ENCODE results near the gene SLC37A4. TPM values are rescaled to one million over a fixed set of nuclear protein-coding genes. Genes with fewer than 3 reads are reported as not detected.

Gene SLC37A4
- total RNA-seq, 2 experiments from 2014 or later, result 14.8 to 16.6 TPM

DNA sequence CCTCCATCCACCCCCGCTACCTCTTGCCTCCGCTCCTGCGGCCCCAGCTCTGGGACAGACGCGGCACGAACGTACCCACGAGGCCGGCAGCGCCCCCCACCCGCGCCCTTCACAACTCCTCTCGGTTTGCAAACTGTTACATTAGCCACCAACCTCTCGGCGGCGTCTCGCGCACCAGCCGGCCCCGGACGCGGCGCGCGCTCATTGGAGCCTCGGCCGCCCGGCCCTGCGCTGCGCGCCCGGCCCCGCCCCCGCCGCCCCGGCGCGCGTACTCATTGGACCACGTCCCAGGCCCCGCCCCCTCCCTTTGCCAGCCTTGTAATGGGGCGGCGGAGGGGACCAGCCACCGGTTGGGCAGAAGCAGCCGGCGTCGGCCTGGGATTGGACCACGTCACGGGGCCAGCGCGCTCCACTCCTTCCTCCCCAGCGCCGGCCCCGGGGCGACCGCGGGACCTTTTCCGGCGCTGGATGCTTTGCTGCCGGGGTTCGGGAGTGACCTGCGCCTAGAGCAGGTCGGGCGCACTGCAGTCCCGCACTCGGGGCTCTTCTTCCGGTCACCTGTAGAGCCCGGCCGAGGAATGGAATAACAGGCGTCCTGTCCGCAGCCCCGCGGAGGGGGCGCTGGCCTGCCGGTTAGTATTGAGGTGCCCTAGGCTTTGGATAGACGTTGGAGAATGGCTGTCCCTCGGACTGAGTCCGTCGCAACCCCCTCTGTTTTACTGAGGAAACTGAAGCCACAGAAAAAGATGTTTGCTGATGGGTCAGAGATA is 26.5 kb upstream of the SLC37A4 start, which contains the start of gene HYOU1:
TSS of gene HYOU1 (minus strand) at position 206 of the 770 bp plus-strand sequence. CDS start 1,045 bp downstream, outside the sequence.
- peaks cover 13% of the 10 kb centered on the region for H3K4me1 ChIP-seq (ENCODE audit: insufficient read depth, low read length, poor library complexity, severe bottlenecking)
- no TSS peak for BruUV-seq (replicated peaks)
- TF ChIP-seq, protein P1, sequence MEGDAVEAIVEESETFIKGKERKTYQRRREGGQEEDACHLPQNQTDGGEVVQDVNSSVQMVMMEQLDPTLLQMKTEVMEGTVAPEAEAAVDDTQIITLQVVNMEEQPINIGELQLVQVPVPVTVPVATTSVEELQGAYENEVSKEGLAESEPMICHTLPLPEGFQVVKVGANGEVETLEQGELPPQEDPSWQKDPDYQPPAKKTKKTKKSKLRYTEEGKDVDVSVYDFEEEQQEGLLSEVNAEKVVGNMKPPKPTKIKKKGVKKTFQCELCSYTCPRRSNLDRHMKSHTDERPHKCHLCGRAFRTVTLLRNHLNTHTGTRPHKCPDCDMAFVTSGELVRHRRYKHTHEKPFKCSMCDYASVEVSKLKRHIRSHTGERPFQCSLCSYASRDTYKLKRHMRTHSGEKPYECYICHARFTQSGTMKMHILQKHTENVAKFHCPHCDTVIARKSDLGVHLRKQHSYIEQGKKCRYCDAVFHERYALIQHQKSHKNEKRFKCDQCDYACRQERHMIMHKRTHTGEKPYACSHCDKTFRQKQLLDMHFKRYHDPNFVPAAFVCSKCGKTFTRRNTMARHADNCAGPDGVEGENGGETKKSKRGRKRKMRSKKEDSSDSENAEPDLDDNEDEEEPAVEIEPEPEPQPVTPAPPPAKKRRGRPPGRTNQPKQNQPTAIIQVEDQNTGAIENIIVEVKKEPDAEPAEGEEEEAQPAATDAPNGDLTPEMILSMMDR (conservative IDR thresholded peaks at IDR 0.05; ENCODE audit: low read length), result peak; percentile 50; the same call in 1 of the 2 replicates
- no peak for TF ChIP-seq EZH2phosphoT487 (IDR thresholded peaks at IDR 0.05; ENCODE audit: borderline replicate concordance, low read depth, low read length)
- H3K9me3 ChIP-seq (ENCODE audit: low read length), result no peaks in the 10 kb centered on the region
- peaks cover 36% of the 10 kb centered on the region for H3K36me3 ChIP-seq (ENCODE audit: insufficient read depth, low read length)
- H4K20me1 ChIP-seq (ENCODE audit: insufficient read depth, low read length), result no peaks in the 10 kb centered on the region
- H3K79me2 ChIP-seq (ENCODE audit: insufficient read depth, low read depth, low read length), result peaks cover 22% of the 10 kb centered on the region
- intact Hi-C loops (cut with micrococcal nuclease; ENCODE audit: unreplicated experiment), result loop anchor here (1.0 to 2.0 kb wide), 5 partner anchors 27 to 140 kb away; partner anchors contain the start of genes RPS25, SLC37A4 and TRAPPC4
- H2AFZ ChIP-seq (ENCODE audit: low read length), result peak within 1 kb of the TSS; percentile 83
- ChIA-PET POLR2A (interaction anchor here (0.7 to 2.0 kb wide), 12 partner anchors 10 to 60 kb away, joined by 3 to 7 read pairs (median 4); partner anchors contain the start of genes CENATAC and VPS11), CTCF (ENCODE audit: unreplicated experiment) (interaction anchor here (0.6 to 1.0 kb wide), 3 partner anchors 34 to 207 kb away, joined by 3 to 4 read pairs (median 3); no protein-coding TSS in a partner anchor)
- DNase-seq (ENCODE audit: low spot score), result peak; percentile 99
- H3K4me3 ChIP-seq (ENCODE audit: low read depth, low read length, poor library complexity, severe bottlenecking), result peak within 1 kb of the TSS; percentile 82
- H3K9me2 ChIP-seq (ENCODE audit: insufficient read depth, low read length), result no peaks in the 10 kb centered on the region
- H3K4me2 ChIP-seq (ENCODE audit: low read length), result peak within 1 kb of the TSS; percentile 91
- H3K27ac ChIP-seq (ENCODE audit: low read depth, low read length, poor library complexity, severe bottlenecking), result peak within 1 kb of the TSS; percentile 65

DNA sequence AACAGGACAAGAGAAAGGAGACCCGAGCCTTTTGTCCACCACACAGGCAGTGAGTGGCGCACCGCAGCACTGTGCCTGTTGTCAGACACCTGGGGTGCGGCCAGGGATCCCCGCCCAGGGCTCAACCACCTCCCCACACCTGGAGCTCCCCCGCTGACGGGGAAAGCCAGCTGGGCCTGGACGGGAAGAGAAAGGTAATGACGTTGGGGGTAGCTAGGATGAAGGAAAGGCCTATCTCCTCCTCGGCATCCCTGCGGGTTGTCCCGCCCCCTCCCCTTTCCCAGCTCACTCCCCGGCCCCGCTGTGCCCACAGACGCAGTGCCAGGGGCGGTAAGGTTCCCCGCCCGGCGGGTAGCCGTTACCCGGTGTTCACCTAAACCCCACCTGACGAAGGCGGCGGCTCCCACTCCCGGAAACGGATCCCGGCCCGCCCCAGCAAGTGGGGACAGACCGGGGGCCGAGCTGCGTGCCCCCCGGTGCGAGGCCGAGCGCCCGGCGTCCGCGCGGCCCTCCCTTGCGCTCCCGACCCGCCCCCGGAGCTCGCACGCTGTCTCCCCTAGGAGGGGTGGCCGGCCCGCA is 25.8 kb upstream of the SLC37A4 start:
- ChIA-PET POLR2A (interaction anchor here (0.6 to 2.0 kb wide), 11 partner anchors 11 to 59 kb away, joined by 3 to 7 read pairs (median 4); partner anchors contain the start of genes CENATAC and VPS11), CTCF (ENCODE audit: unreplicated experiment) (interaction anchor here (0.6 to 1.0 kb wide), 3 partner anchors 98 to 317 kb away, joined by 3 to 5 read pairs (median 4); no protein-coding TSS in a partner anchor)
- H3K4me2 ChIP-seq (ENCODE audit: low read length), result peak overlapping the region; percentile 84
- H3K79me2 ChIP-seq (ENCODE audit: insufficient read depth, low read depth, low read length), result peaks cover 22% of the 10 kb centered on the region
- peak overlapping the region; percentile 77; the same call in 1 of the 2 replicates for H2AFZ ChIP-seq (ENCODE audit: low read length)
- H3K9me2 ChIP-seq (ENCODE audit: insufficient read depth, low read length), result no peaks in the 10 kb centered on the region
- peaks cover 43% of the 10 kb centered on the region for H3K36me3 ChIP-seq (ENCODE audit: insufficient read depth, low read length)
- H4K20me1 ChIP-seq (ENCODE audit: insufficient read depth, low read length), result no peaks in the 10 kb centered on the region
- H3K4me1 ChIP-seq (ENCODE audit: insufficient read depth, low read length, poor library complexity, severe bottlenecking), result peaks cover 13% of the 10 kb centered on the region
- peak; percentile 61 for DNase-seq (ENCODE audit: low spot score)
- peak overlapping the region; percentile 82 for H3K4me3 ChIP-seq (ENCODE audit: low read depth, low read length, poor library complexity, severe bottlenecking)
- no peak for TF ChIP-seq EZH2phosphoT487 (IDR thresholded peaks at IDR 0.05; ENCODE audit: borderline replicate concordance, low read depth, low read length)
- TF ChIP-seq, protein P1 (conservative IDR thresholded peaks at IDR 0.05; ENCODE audit: low read length), result no peak; the same call in 1 of the 2 replicates
- H3K27ac ChIP-seq (ENCODE audit: low read depth, low read length, poor library complexity, severe bottlenecking), result peak overlapping the region; percentile 65
- intact Hi-C loops (cut with micrococcal nuclease; ENCODE audit: unreplicated experiment), result loop anchor here (2.0 kb wide), 2 partner anchors 46 to 140 kb away; no protein-coding TSS in a partner anchor
- H3K9me3 ChIP-seq (ENCODE audit: low read length), result no peaks in the 10 kb centered on the region
- BruUV-seq (replicated peaks), result no TSS peak
